Large intestine (tissue), 1 donor: ENCODE measurements around the gene LAP3. TPM values are rescaled to one million over a fixed set of nuclear protein-coding genes. Genes with fewer than 3 reads are reported as not detected.

Experiments used
- polyA plus RNA-seq: library from polyadenylated mRNA; unstranded; fragments of 120-200 nt; gene quantifications from one replicate; pipeline ENCODE4 v1.2.1, GENCODE V29; 2013

The LAP3 gene
- polyA plus RNA-seq, 1 donor = 76.1 TPM

Other genes starting within 250 kb of the LAP3 start
- 72.9 TPM for gene QDPR, start 65.1 kb upstream of the LAP3 start, polyA plus RNA-seq
- gene CLRN2, start 62.0 kb upstream of the LAP3 start, polyA plus RNA-seq = not detected
- gene MED28, start 37.4 kb downstream of the LAP3 start, polyA plus RNA-seq = 50.4 TPM
- 0.04 TPM for gene FAM184B, start 204.4 kb downstream of the LAP3 start, polyA plus RNA-seq
- 45.2 TPM for gene DCAF16, start 233.6 kb downstream of the LAP3 start, polyA plus RNA-seq
- 11.3 TPM for gene NCAPG, start 233.8 kb downstream of the LAP3 start, polyA plus RNA-seq